Measurements from ENCODE around the gene FOXN3.
"Not testable (repeated sequence)": the region's sequence is repeated elsewhere in the genome, so short reads cannot be mapped to it uniquely, and the experiment has no call there.

- not testable (repeated sequence) for TF ChIP-seq YY1 (IDR thresholded peaks at IDR 0.05; ENCODE audit: insufficient read depth, insufficient read length); SUZ12 (IDR thresholded peaks at IDR 0.05; ENCODE audit: extremely low read depth, insufficient read depth, insufficient read length); ZNF274 (IDR thresholded peaks at IDR 0.05; ENCODE audit: low read depth, low read length)
Observed at GRCh38 chr14:89199357-89199756, 217.7 kb downstream of the FOXN3 start.

Data from NT2/D1 (cell line).